NCI-H345 (cell line): ENCODE data around the gene MEGF8.

ENCODE experiments used
- DNase-seq: peaks from one replicate; lab custom pipeline; 2025; lab: John Stamatoyannopoulos, UW

MEGF8 gene

GRCh38 chr19:42356686-42357085 is 31.3 kb downstream of the MEGF8 start:
- DNase-seq, result no peak

- no peak for DNase-seq
These were observed 31.9 kb downstream of the MEGF8 start for GRCh38 chr19:42357290-42357689.

DNA sequence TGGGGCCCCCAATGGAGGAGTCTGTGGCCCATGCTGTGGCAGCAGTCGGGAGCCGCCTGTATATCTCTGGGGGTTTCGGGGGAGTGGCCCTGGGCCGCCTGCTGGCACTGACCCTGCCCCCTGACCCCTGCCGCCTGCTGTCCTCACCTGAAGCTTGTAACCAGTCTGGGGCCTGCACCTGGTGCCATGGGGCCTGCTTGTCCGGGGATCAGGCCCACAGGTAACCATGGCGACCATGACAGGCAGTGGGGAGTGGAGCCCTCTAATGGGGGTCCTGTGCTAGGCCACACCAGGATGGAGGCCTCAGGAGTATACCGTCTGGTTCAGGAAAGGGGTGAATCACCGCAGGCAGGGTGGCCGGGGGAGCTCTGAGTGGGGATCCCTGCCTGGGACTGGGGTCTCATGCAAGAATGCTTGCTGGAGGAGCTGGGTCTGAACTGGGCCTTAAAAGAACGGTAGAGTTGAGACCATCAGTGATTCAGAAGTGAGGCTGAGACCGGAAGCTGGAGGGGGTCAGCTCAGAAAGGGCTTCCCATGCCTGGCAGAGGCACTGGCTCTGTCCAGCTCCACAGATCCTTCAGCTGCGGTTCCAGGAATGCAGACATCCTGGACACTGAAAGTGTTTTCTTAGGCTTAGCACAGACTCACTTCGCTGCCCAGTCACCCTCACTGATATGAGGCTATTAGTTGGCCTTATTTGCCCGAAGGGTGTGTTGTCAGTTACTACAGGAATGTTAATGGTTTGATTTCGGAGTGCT is 35.5 kb downstream of the MEGF8 start:
- DNase-seq, result no peak

- no peak for DNase-seq
These were observed 36.1 kb downstream of the MEGF8 start for GRCh38 chr19:42361545-42361910.

DNA sequence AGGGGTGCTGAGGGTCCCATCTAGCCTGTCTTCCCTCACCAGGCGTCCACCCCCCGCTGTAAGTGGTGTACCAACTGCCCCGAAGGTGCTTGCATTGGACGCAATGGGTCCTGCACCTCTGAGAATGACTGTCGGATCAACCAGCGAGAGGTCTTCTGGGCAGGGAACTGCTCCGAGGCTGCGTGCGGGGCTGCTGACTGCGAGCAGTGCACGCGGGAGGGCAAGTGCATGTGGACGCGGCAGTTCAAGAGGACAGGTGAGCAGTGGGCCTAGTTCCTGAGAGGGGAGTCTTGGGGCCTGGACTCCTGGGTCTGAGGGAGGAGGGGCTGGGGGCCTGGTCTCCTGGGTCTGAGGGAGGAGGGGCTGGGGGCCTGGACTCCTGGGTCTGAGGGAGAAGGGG is 36.9 kb downstream of the MEGF8 start:
- no peak for DNase-seq

- no peak for DNase-seq
These were observed 37.5 kb downstream of the MEGF8 start for GRCh38 chr19:42362891-42363440.

DNA sequence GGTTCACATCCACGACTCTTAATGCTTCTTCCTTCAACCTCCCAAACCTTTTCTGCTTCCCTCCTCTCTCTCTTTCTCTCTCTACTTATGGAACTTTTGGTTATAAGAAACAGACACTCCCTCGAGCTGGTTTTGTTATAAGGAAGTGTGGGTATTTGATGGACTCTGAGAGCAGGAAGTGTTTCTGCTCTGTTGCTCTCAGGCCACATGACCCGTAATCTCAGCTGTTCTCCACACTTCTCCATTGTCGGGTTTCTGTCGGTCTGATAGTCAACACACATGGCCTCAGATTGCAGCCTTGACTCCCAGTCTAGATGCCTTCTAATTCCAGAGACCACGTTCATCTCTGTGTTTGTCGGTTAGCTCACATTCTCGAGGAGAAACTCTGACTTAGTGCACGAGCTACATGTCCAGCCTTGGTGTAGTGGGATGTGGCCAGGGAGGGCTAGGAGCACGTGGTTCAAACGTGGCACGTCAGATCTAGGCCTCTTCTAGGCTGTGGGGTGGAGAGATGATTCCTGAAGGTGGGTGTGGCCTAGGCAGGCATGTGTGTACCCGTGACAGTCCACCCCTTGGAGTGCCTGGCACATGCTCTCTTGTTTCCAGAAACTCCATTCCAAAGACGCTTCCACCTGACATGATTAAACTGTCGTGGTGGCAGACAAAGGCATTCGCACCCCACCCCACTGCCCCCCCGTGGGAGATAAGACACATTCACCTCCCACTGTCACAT is 38.3 kb downstream of the MEGF8 start:
- DNase-seq, result no peak

- DNase-seq, result no peak
These were observed 41.2 kb downstream of the MEGF8 start for GRCh38 chr19:42366673-42367072.

- no peak for DNase-seq
These were observed 42.5 kb downstream of the MEGF8 start for GRCh38 chr19:42367929-42368328.

- no peak for DNase-seq
These were observed 42.9 kb downstream of the MEGF8 start for GRCh38 chr19:42368360-42368759.

DNA sequence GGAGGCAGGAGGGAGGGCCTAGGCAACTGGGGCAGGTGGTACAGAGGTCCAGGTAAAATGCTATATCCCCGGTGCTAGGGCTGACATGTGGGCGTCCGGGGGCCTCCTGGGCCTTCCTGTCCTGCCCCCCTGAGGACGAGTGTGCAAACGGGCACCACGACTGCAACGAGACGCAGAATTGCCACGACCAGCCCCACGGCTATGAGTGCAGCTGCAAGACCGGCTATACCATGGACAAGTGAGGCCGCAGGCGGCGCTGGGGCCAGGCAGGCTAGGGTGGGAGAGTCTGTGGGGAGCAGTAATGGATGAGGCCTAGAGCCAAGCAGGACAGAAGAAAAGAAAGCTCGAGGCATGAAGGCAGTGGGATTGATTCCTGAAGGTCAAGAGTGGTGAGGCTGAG is 43.3 kb downstream of the MEGF8 start:
- DNase-seq, result no peak

GRCh38 chr19:42369433-42370067 is 44.1 kb downstream of the MEGF8 start:
- DNase-seq, result no peak

GRCh38 chr19:42370068-42370520 is 44.7 kb downstream of the MEGF8 start:
- DNase-seq, result peak; percentile 3

- no peak for DNase-seq
These were observed 45.3 kb downstream of the MEGF8 start for GRCh38 chr19:42370626-42371175.

DNA sequence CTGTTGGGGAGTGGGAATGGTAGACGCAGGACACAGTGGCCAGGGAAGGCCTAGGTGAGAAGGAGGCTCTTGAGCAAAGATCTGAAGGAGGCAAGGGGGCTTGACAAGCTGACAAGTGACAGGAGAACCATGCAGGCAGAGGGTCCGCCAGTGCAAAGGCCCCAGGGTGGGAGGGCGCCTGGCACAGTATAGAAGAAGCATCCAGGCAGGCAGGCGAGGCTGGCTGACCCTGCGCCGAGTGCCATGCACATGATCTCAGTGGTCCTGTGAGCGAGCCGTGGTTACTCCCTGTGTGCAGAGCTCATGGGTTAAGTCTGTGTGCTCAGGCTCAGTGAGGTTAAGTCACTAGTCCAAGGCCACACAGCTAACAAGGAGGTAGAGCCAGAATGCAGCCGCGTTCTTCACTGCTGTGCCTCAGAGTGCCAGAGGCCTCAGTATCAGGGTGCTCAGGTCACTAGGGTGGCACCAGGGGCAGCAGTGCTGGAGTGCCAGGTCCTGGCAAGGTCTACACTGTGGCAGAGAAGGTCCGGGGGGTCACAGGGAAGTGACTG is 49.5 kb downstream of the MEGF8 start:
- DNase-seq, result no peak

- DNase-seq, result no peak
These were observed 50.2 kb downstream of the MEGF8 start for GRCh38 chr19:42375415-42376176.

DNA sequence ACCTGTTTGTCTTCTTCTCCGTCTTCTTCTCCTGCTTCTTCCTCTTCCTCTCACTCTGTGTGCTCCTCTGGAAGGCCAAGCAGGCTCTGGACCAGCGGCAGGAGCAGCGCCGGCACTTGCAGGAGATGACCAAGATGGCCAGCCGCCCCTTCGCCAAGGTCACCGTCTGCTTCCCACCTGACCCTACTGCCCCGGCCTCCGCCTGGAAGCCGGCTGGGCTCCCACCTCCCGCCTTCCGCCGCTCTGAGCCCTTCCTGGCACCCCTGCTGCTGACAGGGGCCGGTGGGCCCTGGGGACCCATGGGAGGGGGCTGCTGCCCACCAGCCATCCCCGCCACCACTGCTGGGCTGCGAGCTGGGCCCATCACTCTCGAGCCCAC is 50.7 kb downstream of the MEGF8 start:
- DNase-seq, result no peak

- DNase-seq, result no peak
These were observed 53.1 kb downstream of the MEGF8 start for GRCh38 chr19:42378225-42379215.

- DNase-seq, result no peak
These were observed 54.7 kb downstream of the MEGF8 start for GRCh38 chr19:42380155-42380554.
